ENCODE data around the gene LRMDA.

Gene LRMDA

GRCh38 chr10:76433161-76434005, 1002.0 kb downstream of the LRMDA start:
- DNase-seq (ENCODE audit: low read depth in 2 of 2): no peak

DNA sequence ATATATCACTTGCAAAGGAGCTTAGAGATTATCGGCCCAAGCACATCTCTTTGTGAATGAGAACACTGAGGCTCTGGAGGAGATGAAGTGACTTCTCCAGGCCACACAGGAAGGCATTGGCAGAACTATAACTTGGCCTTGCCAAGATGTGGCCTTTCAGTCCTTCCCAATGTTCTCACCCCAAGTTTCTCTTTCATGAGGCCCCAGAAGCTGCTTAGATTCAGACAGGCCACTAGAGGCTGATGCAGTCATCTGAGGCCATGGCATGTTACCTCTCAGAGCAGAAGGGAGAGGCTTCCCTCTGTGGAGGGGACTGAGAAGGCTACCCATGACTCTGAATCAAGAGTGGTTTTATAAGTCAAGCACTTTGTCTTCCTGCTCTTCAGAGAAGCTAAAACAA, 1003.7 kb downstream of the LRMDA start:
- no peak for DNase-seq (ENCODE audit: low read depth in 2 of 2)

DNA sequence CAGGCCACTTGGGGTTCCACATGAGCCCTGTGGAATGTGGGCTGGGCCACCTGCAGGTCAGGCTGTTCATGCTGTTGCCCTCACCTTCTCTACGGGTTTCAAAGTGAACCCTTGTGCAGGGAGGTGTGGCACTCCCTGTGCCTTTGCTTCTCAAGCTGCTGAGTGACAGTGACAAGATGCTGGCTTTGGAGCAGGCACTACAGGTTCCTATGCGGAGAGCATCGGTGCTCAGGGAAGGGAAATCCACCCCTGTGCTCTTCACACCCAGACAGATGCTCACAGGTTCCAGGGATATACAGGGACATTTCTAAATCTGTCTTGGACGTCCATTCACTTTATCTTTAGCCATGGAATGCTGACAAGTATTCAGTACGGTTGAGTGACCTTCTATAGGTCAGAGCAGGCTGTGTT, 1005.0 kb downstream of the LRMDA start:
- DNase-seq (ENCODE audit: low read depth in 2 of 2): no peak

GRCh38 chr10:76436981-76437380, 1005.6 kb downstream of the LRMDA start:
- DNase-seq (ENCODE audit: low read depth in 2 of 2): no peak

DNA sequence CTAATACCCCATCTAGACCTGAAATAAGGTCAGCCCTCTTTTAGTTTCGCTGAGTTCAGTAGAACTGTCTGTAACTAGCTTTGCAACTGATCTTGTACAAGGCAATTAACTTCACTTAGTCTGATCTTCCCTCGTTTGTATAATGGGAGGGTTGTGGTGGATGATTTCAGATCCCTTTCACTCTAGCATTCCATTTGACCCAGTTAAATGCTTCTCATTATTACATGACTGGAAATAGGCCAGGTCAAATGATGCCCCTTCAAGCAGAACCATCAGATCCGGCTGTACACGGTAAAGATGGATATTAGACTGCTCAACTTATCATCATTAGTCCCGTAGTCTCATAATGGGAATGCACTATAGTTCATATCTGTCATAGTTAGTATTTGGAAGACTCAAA, 1009.0 kb downstream of the LRMDA start:
- DNase-seq (ENCODE audit: low read depth in 2 of 2): no peak

- DNase-seq (ENCODE audit: low read depth in 2 of 2): no peak
Measured at GRCh38 chr10:76442113-76442512, 1010.7 kb downstream of the LRMDA start.

DNA sequence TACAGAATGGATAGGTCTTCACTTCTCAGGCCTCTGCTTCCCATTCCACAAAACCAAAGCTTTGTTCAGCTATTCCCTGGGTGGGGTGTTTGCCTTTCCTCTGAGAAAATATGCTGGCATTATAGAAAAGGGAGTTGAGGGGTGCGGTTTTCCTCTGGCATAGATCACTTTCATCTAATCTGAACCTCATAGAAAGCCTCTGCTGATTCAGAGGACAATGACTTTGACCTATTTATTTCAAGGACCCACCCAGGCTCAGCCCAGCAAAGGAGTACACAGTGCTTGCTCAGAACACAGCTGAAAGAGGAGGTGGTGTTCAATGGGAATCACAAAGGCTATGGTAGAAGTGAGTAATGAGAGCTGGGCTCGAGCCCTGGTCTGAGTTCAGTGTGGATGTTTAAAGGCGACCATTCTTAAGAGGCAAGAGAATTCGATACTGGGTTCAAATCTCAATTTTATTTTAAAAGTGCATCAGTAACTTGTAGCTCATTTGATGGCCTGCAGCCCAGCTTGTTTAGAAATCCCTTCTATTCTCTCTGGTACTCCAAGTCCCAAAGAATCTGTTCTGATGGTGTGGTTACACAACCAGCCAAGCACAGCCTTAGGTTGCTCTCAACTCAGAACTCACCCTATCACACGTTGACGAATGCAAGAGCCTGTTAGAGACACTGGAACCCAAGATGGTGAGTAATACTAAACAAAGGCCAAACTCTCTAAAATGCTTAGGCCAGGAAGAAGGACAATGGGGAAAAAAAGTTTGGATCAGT, 1012.8 kb downstream of the LRMDA start:
- no peak for DNase-seq (ENCODE audit: low read depth in 2 of 2)

GRCh38 chr10:76447578-76447977, 1016.2 kb downstream of the LRMDA start:
- no peak for DNase-seq (ENCODE audit: low read depth in 2 of 2)

- DNase-seq (ENCODE audit: low read depth in 2 of 2): no peak
Measured at GRCh38 chr10:76451911-76452310, 1020.5 kb downstream of the LRMDA start.

DNA sequence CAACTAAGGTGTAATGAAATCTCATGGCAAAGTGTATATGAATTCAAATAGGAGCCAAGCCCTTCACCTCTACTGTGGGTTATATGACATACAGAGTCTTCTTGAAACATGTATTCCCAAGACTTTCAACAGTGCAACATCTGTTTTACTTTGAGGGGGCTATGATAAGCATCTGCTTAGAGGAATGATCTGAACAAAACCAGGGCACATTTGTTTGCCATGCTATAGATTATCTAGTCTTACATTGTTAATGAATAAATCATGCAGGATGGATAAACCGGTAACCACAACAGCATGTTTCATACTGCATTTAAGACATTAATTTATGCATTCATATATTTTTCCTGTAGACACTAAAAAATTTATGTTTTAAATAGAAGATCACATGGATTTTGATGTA, 1021.9 kb downstream of the LRMDA start:
- no peak for DNase-seq (ENCODE audit: low read depth in 2 of 2)

DNA sequence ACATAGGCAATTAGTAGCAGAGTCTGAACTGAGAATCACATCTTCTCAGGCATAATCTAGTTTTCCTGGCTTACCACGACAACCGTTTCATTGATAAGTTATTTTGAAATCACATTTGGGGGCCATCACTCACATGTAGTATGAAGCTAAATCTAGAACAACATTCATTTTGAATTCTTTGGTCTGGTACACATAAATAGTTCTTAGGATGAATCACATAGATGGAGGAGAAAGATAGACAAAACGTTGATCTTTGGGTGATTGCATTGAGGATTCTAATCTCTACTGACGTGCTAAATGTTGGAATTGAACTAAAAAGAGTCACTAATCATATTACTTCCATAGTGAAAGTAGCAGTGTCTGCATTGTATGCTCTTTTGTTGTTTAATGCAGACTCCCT, 1022.6 kb downstream of the LRMDA start:
- DNase-seq (ENCODE audit: low read depth in 2 of 2): no peak

GRCh38 chr10:76454506-76455140, 1023.2 kb downstream of the LRMDA start:
- no peak for DNase-seq (ENCODE audit: low read depth in 2 of 2)

DNA sequence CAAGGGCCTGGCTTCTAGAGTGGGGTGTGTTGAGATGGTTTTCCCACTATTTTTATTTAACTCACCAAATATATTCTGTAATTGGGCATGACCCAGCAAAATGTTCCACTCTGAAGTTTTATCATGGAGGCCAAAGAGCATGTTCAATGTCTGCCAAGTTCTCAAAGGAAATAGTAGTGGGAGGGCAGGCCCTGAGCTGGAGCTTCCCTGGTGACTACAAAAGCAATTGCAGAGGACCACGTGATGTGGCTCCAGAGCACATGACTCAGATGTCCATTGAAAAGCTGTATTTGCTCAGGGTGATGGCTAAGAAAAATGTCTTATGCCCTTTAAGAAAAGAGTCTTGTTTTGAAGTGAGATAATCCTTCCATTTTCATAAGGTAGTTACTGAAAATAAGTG, 1024.8 kb downstream of the LRMDA start:
- DNase-seq (ENCODE audit: low read depth in 2 of 2): no peak

GRCh38 chr10:76459016-76459730, 1027.7 kb downstream of the LRMDA start:
- no peak for DNase-seq (ENCODE audit: low read depth in 2 of 2)

DNA sequence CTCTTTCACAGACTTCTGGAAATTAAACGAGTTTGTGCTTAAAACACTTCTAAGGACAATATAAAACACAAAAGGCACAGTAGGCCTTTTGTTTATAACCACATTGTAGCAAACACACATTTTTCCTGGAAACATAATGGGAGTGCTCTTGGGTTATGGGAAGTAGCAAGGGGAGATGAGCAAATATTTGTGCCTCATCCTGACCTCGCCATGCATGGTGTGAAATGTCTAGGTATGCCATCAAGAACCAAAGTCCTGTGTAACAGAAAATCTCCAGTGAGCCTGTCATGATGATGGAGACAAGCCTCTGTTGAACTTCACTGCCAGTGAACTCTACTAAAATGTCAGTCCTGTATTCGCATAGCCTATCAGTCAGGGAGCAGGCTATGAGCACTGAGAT, 1029.6 kb downstream of the LRMDA start:
- DNase-seq (ENCODE audit: low read depth in 2 of 2): no peak

GRCh38 chr10:76463111-76463510, 1031.7 kb downstream of the LRMDA start:
- no peak for DNase-seq (ENCODE audit: low read depth in 2 of 2)

- DNase-seq (ENCODE audit: low read depth in 2 of 2): no peak
Measured at GRCh38 chr10:76466836-76467503, 1035.5 kb downstream of the LRMDA start.

- no peak for DNase-seq (ENCODE audit: low read depth in 2 of 2)
Measured at GRCh38 chr10:76469675-76470074, 1038.3 kb downstream of the LRMDA start.

DNA sequence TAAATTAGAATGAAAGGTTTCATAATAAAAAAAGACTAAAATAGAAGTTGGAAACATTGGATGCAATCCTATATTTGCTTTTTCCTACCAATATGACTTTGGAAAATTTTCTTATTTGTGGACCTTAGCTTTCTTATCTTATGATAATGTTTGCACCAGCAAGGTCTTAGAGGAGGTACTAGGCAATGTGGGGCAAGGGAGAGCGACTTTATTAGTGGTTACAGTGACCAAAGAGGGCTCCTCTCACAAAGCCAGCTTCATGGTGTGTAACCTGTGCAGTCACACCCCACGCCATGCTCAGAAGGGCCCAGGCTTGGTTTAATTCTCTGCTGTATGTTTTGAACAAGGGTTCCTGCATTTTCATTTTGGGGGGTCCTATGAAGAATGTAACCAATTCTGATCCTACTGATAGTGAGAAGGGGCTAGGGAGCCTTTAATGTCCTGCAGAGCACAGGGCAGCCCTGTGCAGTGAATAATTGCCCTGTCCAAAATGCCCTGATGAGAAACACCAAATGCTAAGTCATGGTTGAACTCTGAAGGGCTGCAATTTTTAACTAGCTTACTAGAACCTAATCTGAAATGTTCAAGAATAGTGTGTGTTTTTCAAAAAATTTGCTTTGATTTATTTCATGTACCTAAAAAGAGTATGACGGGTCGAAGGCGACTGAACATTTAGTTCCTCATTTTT, 1047.8 kb downstream of the LRMDA start:
- no peak for DNase-seq (ENCODE audit: low read depth in 2 of 2)

DNA sequence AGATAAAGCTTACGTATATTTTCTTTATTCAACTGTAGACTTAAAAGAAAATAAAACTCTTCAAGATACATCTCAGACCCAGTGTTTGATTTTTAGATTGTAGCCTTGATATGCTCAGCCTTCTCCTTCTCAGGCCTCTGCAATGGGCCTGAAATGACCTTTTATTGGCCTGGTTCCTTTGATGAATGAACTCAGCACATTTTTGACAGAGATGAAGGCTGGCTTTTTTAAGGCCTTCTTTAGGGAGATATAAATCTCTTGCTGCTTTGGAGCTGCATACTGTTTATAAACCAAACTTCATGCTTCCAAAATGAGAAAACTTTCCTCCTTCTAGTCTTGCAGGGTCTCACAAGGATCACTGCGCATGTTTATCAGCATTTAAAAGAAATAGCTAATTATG, 1049.8 kb downstream of the LRMDA start:
- DNase-seq (ENCODE audit: low read depth in 2 of 2): no peak

DNA sequence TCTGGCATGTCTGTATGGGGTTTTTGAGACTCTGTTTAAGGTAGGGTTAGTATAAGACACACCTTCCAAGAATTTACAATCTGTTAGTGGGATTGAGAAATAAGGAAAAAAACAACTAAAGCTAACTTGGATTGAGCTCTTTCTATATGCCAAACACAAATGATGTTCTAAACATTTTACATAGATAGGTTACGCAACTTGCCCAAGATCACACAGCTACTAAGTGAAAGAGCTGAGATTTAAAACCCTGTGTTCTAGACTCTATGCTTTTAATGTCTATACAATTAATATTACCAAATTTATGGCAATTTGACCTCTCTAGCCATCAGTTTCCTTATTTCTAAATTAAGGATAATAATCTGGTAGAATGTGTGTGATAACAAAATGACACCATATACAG, 1056.2 kb downstream of the LRMDA start:
- no peak for DNase-seq (ENCODE audit: low read depth in 2 of 2)
